ENCODE data around the gene RAP1GAP. TPM values are rescaled to one million over a fixed set of nuclear protein-coding genes. Genes with fewer than 3 reads are reported as not detected.

The RAP1GAP gene
- total RNA-seq, 1 experiment from 2014 or later: 13.4 TPM

DNA sequence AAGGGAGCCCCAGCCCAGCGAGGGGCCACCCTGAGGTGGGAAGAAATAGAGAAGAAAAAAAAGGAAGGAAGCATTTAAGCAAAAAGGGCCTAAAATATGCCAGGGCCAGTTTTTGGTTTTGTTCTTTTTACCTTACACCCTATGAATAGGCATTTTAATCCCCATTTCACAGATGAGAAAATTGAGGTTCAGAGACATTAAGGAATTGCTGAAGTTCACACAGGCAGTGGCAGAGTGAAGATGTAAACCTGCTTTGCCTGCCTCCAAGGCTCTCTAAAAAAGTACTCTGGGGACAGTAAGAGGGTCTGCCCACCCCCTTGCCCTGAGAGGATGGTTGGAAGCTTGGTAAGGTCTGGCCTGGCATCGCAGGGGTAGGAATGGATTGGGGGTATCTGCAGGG, 19.8 kb downstream of the RAP1GAP start:
- Histone ChIP-seq H3K27ac (ENCODE audit: low read depth, low read length) (no peak overlapping the region), H3K9me2 (ENCODE audit: insufficient read depth) (no peaks in the 10 kb centered on the region), H2AFZ (ENCODE audit: low read depth, low read length, poor library complexity, severe bottlenecking) (no peak overlapping the region), H3K9ac (ENCODE audit: low read length) (no peak overlapping the region), H3K79me2 (ENCODE audit: insufficient read depth, low read length) (no peaks in the 10 kb centered on the region), H4K20me1 (ENCODE audit: insufficient read depth) (no peaks in the 10 kb centered on the region), H3K36me3 (ENCODE audit: control insufficient read depth in 1 of 2, insufficient read depth in 2 of 2, low read length in 2 of 2) (no peaks in the 10 kb centered on the region), H3K27me3 (ENCODE audit: insufficient read depth, low read length) (no peaks in the 10 kb centered on the region), H3K9me3 (ENCODE audit: control insufficient read depth in 1 of 2, insufficient read depth in 1 of 2, low read depth in 1 of 2, low read length in 2 of 2) (no peaks in the 10 kb centered on the region), H3K4me1 (ENCODE audit: control insufficient read depth in 1 of 2, insufficient read depth in 2 of 2, low read length in 2 of 2) (peaks cover 8 to 31% of the 10 kb centered on the region in 2 experiments), H3K4me2 (ENCODE audit: low read length) (no peak overlapping the region), H3K4me3 (replicated peaks in 1 of 2; ENCODE audit: low read depth in 1 of 2, low read length in 2 of 2) (no peak overlapping the region)
- intact Hi-C loops (cut with micrococcal nuclease): no loop called here
- BruUV-seq (replicated peaks): no TSS peak
- DNase-seq (ENCODE audit: low read depth, low spot score): no peak
- POLR2A ChIA-PET: no interaction called here
- no peak for ATAC-seq
- RAD21 ChIA-PET (ENCODE audit: low non-redundant PET in 1 of 2, low total read pairs in 2 of 2, uncharacterized antibody in 2 of 2, unreplicated experiment in 2 of 2): no interaction called here
- CTCF ChIA-PET: no interaction called here
- TF ChIP-seq POLR2AphosphoS5 (IDR thresholded peaks at IDR 0.05; ENCODE audit: low read depth, low read length) (no peak), ELF1 (IDR thresholded peaks at IDR 0.05; ENCODE audit: borderline replicate concordance, low read depth) (no peak), YY1 (IDR thresholded peaks at IDR 0.05; ENCODE audit: extremely low read depth, insufficient replicate concordance, low read depth, low read length) (no peak), FOSL1 (IDR thresholded peaks at IDR 0.05; ENCODE audit: low read depth) (no peak), CBX3 (IDR thresholded peaks at IDR 0.05; ENCODE audit: low read depth) (no peak), EZH2 (IDR thresholded peaks at IDR 0.05) (no peak), RAD21 (IDR thresholded peaks at IDR 0.05; ENCODE audit: low read depth) (no peak), ZFX (IDR thresholded peaks at IDR 0.05) (no peak), CEBPB (IDR thresholded peaks at IDR 0.05; ENCODE audit: low read depth) (no peak), EZH2phosphoT487 (IDR thresholded peaks at IDR 0.05; ENCODE audit: borderline replicate concordance) (no peak), SRF (IDR thresholded peaks at IDR 0.05; ENCODE audit: low read depth) (no peak), ZNF274 (IDR thresholded peaks at IDR 0.05; ENCODE audit: low read depth, low read length) (no peak), TCF7L2 (IDR thresholded peaks at IDR 0.05; ENCODE audit: borderline replicate concordance, extremely low read depth, insufficient read depth, insufficient read length) (no peak), JUND (IDR thresholded peaks at IDR 0.05) (no peak)
- TF ChIP-seq, protein P1, sequence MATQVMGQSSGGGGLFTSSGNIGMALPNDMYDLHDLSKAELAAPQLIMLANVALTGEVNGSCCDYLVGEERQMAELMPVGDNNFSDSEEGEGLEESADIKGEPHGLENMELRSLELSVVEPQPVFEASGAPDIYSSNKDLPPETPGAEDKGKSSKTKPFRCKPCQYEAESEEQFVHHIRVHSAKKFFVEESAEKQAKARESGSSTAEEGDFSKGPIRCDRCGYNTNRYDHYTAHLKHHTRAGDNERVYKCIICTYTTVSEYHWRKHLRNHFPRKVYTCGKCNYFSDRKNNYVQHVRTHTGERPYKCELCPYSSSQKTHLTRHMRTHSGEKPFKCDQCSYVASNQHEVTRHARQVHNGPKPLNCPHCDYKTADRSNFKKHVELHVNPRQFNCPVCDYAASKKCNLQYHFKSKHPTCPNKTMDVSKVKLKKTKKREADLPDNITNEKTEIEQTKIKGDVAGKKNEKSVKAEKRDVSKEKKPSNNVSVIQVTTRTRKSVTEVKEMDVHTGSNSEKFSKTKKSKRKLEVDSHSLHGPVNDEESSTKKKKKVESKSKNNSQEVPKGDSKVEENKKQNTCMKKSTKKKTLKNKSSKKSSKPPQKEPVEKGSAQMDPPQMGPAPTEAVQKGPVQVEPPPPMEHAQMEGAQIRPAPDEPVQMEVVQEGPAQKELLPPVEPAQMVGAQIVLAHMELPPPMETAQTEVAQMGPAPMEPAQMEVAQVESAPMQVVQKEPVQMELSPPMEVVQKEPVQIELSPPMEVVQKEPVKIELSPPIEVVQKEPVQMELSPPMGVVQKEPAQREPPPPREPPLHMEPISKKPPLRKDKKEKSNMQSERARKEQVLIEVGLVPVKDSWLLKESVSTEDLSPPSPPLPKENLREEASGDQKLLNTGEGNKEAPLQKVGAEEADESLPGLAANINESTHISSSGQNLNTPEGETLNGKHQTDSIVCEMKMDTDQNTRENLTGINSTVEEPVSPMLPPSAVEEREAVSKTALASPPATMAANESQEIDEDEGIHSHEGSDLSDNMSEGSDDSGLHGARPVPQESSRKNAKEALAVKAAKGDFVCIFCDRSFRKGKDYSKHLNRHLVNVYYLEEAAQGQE (IDR thresholded peaks at IDR 0.05; ENCODE audit: low read depth): no peak
- TF ChIP-seq, protein P2, sequence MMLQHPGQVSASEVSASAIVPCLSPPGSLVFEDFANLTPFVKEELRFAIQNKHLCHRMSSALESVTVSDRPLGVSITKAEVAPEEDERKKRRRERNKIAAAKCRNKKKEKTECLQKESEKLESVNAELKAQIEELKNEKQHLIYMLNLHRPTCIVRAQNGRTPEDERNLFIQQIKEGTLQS (IDR thresholded peaks at IDR 0.05): no peak
- TF ChIP-seq, protein P3, sequence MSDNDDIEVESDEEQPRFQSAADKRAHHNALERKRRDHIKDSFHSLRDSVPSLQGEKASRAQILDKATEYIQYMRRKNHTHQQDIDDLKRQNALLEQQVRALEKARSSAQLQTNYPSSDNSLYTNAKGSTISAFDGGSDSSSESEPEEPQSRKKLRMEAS (IDR thresholded peaks at IDR 0.05): no peak
- TF ChIP-seq, protein P4, sequence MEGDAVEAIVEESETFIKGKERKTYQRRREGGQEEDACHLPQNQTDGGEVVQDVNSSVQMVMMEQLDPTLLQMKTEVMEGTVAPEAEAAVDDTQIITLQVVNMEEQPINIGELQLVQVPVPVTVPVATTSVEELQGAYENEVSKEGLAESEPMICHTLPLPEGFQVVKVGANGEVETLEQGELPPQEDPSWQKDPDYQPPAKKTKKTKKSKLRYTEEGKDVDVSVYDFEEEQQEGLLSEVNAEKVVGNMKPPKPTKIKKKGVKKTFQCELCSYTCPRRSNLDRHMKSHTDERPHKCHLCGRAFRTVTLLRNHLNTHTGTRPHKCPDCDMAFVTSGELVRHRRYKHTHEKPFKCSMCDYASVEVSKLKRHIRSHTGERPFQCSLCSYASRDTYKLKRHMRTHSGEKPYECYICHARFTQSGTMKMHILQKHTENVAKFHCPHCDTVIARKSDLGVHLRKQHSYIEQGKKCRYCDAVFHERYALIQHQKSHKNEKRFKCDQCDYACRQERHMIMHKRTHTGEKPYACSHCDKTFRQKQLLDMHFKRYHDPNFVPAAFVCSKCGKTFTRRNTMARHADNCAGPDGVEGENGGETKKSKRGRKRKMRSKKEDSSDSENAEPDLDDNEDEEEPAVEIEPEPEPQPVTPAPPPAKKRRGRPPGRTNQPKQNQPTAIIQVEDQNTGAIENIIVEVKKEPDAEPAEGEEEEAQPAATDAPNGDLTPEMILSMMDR (IDR thresholded peaks at IDR 0.05 in 2 of 3, conservative IDR thresholded peaks at IDR 0.05 in 1 of 3; ENCODE audit: borderline replicate concordance in 1 of 3, insufficient read depth in 1 of 3, low read depth in 2 of 3, low read length in 2 of 3): no peak
- TF ChIP-seq, protein P5, sequence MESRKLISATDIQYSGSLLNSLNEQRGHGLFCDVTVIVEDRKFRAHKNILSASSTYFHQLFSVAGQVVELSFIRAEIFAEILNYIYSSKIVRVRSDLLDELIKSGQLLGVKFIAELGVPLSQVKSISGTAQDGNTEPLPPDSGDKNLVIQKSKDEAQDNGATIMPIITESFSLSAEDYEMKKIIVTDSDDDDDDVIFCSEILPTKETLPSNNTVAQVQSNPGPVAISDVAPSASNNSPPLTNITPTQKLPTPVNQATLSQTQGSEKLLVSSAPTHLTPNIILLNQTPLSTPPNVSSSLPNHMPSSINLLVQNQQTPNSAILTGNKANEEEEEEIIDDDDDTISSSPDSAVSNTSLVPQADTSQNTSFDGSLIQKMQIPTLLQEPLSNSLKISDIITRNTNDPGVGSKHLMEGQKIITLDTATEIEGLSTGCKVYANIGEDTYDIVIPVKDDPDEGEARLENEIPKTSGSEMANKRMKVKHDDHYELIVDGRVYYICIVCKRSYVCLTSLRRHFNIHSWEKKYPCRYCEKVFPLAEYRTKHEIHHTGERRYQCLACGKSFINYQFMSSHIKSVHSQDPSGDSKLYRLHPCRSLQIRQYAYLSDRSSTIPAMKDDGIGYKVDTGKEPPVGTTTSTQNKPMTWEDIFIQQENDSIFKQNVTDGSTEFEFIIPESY (IDR thresholded peaks at IDR 0.05; ENCODE audit: extremely low read depth, insufficient replicate concordance, low read length): no peak

Data from HCT116 (cell line).